Lung (tissue), 12 donors: Measurements from ENCODE around the gene ITK. TPM values are rescaled to one million over a fixed set of nuclear protein-coding genes. Genes with fewer than 3 reads are reported as not detected.

Experiments
- ATAC-seq: fragments of 200-7000 bp; cut with Tn5 transposase; one replicate; pipeline ENCODE4 v1.9.1; 2020; ENCODE audit warnings: moderate number of reproducible peaks; ENCODE audit not compliant: insufficient read depth, low FRiP score
- DNase-seq, 3 donors: peaks; one replicate each; pipeline ENCODE4 v3.0.0-alpha.2; 2013 to 2017
- H3K27ac ChIP-seq, 2 donors: one replicate each; pipeline ENCODE4 v1.5.1; 2013; ENCODE audit warnings: mild to moderate bottlenecking in 2 of 2, moderate library complexity in 2 of 2, control low read depth in 1 of 2, inconsistent platforms in 1 of 2, low read depth in 1 of 2, low read length in 1 of 2
- H3K27me3 ChIP-seq, 3 donors: one replicate each; pipeline ENCODE4 v1.5.1; 2013; ENCODE audit warnings: low read length in 2 of 3; ENCODE audit not compliant: control insufficient read depth in 3 of 3, insufficient read depth in 3 of 3
- H3K36me3 ChIP-seq, 4 donors: one replicate each; pipeline ENCODE4 v1.5.1; 2013; ENCODE audit warnings: low read length in 4 of 4, mild to moderate bottlenecking in 1 of 4, moderate library complexity in 1 of 4; ENCODE audit not compliant: control insufficient read depth in 4 of 4, insufficient read depth in 4 of 4
- H3K4me1 ChIP-seq, 5 donors: one replicate each; pipeline ENCODE4 v1.5.1; 2013; ENCODE audit warnings: low read length in 5 of 5, mild to moderate bottlenecking in 2 of 5, moderate library complexity in 1 of 5; ENCODE audit not compliant: control insufficient read depth in 5 of 5, insufficient read depth in 5 of 5
- H3K4me3 ChIP-seq: one replicate; pipeline ENCODE4 v1.5.1; 2013; ENCODE audit warnings: mild to moderate bottlenecking, control low read depth, moderate library complexity
- H3K9ac ChIP-seq, 2 donors: one replicate each; pipeline ENCODE4 v1.5.1; 2013; ENCODE audit warnings: low read length in 2 of 2, control low read depth in 1 of 2; ENCODE audit not compliant: insufficient read depth in 1 of 2
- H3K9me3 ChIP-seq, 4 donors: one replicate each; pipeline ENCODE4 v1.5.1; 2013; ENCODE audit warnings: low read length in 3 of 4, mild to moderate bottlenecking in 1 of 4, moderate library complexity in 1 of 4; ENCODE audit not compliant: control insufficient read depth in 4 of 4, insufficient read depth in 3 of 4
- WGBS, 2 donors: extraction: QIAGEN DNeasy Blood & Tissue Kit; methylation state at CpG; one replicate each; pipeline ENCODE4 v1.1.7; 2013; 5-methylcytosine and 5-hydroxymethylcytosine counted together
- polyA plus RNA-seq, 2 donors: library from polyadenylated mRNA; stranded (reverse); fragments of 200-250 nt; gene quantifications; one replicate each; pipeline ENCODE4 v1.2.1, GENCODE V29; 2013
- total RNA-seq, 2 donors: library from RNA; depleted of rRNA in 1 of 2; stranded (reverse); fragments of >200 nt in 1 of 2; gene quantifications; one replicate each; pipeline ENCODE4 v1.2.1, GENCODE V29; 2014 to 2021
- TF ChIP-seq, protein P1 (sequence below): IDR thresholded peaks from 2 replicates; pipeline ENCODE4 v1.5.1; 2012; ENCODE audit warnings: mild to moderate bottlenecking; ENCODE audit errors: control extremely low read depth, extremely low read depth
- donor health status: control.
- donor health status: control.
- donor health status: Bipolar disorder and iron deficiency.
- donor health status: healthy.
- donor health status: DM: yes; HTN: yes; CAD: no.

ITK gene
- total and polyA plus RNA-seq, 4 donors: 0.91 to 3.4 (median 2.8) TPM

DNA sequence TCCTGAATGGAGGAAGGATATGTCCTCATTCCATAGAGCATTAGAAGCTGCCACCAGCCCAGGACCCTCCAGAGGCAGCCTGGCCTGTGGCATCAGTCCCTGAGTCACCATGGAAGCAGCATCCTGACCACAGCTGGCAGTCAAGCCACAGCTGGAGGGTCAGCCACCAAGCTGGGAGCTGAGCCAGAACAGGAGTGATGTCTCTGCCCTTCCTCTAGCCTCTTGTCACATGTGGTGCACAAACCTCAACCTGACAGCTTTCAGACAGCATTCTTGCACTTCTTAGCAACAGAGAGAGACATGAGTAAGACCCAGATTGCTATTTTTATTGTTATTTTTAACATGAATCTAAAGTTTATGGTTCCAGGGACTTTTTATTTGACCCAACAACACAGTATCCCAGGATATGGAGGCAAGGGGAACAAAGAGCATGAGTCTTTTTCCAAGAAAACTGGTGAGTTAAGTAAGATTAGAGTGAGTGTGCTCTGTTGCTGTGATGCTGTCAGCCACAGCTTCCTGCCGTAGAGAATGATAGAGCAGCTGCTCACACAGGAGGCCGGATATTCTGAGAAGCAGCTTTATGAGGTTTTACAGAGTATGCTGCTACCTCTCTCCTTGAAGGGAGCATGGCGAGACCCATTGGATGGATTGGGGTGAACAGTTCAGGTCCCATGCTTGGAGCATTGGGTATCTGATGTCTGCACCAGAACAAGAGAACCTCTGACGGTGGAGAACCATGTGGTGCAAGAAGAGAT is 72.2 kb downstream of the ITK start:
- Histone ChIP-seq H3K9me3 (no peaks in the 10 kb centered on the region), H3K27me3 (no peaks in the 10 kb centered on the region), H3K36me3 (no peaks in the 10 kb centered on the region), H3K27ac (peak overlapping the region in 1 of 2 donors; percentile 15), H3K4me1 (no peaks in the 10 kb centered on the region), H3K9ac (no peak overlapping the region), H3K4me3 (no peak overlapping the region)
- ATAC-seq: no peak
- DNase-seq: peak in 1 of 3 donors; percentile 14
- 26 to 42% methylated on average over 4 of the region's 4 CpGs for WGBS, 2 donors
- TF ChIP-seq, protein P1, sequence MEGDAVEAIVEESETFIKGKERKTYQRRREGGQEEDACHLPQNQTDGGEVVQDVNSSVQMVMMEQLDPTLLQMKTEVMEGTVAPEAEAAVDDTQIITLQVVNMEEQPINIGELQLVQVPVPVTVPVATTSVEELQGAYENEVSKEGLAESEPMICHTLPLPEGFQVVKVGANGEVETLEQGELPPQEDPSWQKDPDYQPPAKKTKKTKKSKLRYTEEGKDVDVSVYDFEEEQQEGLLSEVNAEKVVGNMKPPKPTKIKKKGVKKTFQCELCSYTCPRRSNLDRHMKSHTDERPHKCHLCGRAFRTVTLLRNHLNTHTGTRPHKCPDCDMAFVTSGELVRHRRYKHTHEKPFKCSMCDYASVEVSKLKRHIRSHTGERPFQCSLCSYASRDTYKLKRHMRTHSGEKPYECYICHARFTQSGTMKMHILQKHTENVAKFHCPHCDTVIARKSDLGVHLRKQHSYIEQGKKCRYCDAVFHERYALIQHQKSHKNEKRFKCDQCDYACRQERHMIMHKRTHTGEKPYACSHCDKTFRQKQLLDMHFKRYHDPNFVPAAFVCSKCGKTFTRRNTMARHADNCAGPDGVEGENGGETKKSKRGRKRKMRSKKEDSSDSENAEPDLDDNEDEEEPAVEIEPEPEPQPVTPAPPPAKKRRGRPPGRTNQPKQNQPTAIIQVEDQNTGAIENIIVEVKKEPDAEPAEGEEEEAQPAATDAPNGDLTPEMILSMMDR: no peak

- DNase-seq: peak; percentile 34 to 52 (median 40)
- Histone ChIP-seq H3K4me1 (no peaks in the 10 kb centered on the region), H3K4me3 (no peak overlapping the region), H3K9ac (no peak overlapping the region), H3K9me3 (no peaks in the 10 kb centered on the region), H3K27ac (no peak overlapping the region), H3K27me3 (no peaks in the 10 kb centered on the region), H3K36me3 (no peaks in the 10 kb centered on the region)
- TF ChIP-seq, protein P1: peak; percentile 68
- WGBS, 2 donors: 2 to 11% methylated on average over 2 of the region's 2 CpGs
- ATAC-seq: peak; percentile 84
Measured at GRCh38 chr5:157253547-157253946, 72.9 kb downstream of the ITK start.

DNA sequence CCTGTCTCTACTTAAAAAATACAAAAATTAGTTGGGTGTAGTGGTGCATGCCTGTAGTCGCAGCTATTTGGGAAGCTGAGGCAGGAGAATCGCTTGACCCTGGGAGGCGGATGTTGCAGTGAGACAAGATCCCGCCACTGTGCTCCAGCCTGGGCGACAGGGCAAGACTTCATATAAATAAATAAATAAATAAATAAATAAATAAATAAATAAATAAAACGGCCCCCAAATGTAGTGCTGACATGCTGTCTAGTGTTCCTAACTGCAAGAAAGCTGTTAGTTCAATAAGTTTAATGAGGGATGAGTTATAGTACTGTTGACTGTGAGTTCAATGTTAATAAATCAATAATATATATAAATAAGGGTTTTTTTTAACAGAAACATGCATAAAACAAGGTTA is 77.8 kb downstream of the ITK start:
- 92 to 96% methylated on average over 6 of the region's 6 CpGs for WGBS, 2 donors
- DNase-seq (no peak), ATAC-seq (no peak)
- TF ChIP-seq, protein P1: no peak
- Histone ChIP-seq H3K4me1 (no peaks in the 10 kb centered on the region), H3K27me3 (peaks cover 0 to 4% (median 0%) of the 10 kb centered on the region in 3 donors), H3K4me3 (no peak overlapping the region), H3K9me3 (no peaks in the 10 kb centered on the region), H3K9ac (no peak overlapping the region), H3K36me3 (no peaks in the 10 kb centered on the region), H3K27ac (no peak overlapping the region)
